AG04450 (cell line): ENCODE measurements around the gene CAMTA2. TPM values are rescaled to one million over a fixed set of nuclear protein-coding genes. Genes with fewer than 3 reads are reported as not detected.

Experiments
- CTCF ChIA-PET: fragments of 300-600, 350-600 bp; formaldehyde crosslinking; extraction: SDS; loops from one replicate; lab custom pipeline; 2022; ENCODE audit warnings: antibody characterized with exemption, inconsistent platforms; lab: Charles Lee
- POLR2A ChIA-PET: fragments of 350-600 bp; formaldehyde crosslinking; extraction: SDS; loops from one replicate; lab custom pipeline; 2021; ENCODE audit warnings: antibody characterized with exemption, inconsistent platforms; lab: Yijun Ruan, JAX
- DNase-seq: peaks from one replicate; pipeline ENCODE4 v3.0.0-alpha.2; 2011; ENCODE audit warnings: low read depth, low spot score
- H3K27ac ChIP-seq: one replicate; pipeline ENCODE4 v1.5.1; 2012; ENCODE audit warnings: low read depth, low read length, control low read depth
- H3K27me3 ChIP-seq: one replicate; pipeline ENCODE4 v1.6.0; 2012; ENCODE audit warnings: low read length; ENCODE audit not compliant: control insufficient read depth, insufficient read depth
- H3K4me3 ChIP-seq: 2 replicates; pipeline ENCODE4 v1.5.1; 2011; ENCODE audit warnings: mild to moderate bottlenecking, low read depth, low read length, control low read depth
- H3K9me3 ChIP-seq: 2 replicates; pipeline ENCODE4 v1.5.1; 2012; ENCODE audit warnings: low read length; ENCODE audit not compliant: control insufficient read depth, insufficient read depth
- CTCF ChIP-seq: IDR thresholded peaks from 2 replicates; pipeline ENCODE4 v1.5.1; 2011; ENCODE audit warnings: low read depth, low read length, control low read depth, inconsistent platforms
- polyA plus RNA-seq: library from polyadenylated mRNA; depleted of rRNA; stranded (reverse); fragments of >200 nt; gene quantifications from 2 replicates; pipeline ENCODE4 v1.2.3, GENCODE V29; 2011

The CAMTA2 gene
- polyA plus RNA-seq, 1 experiment, result 18.0 TPM

GRCh38 chr17:5019475-5019956, 32.0 kb upstream of the CAMTA2 start:
- POLR2A ChIA-PET, result interaction anchor here (0.5 to 0.6 kb wide), 2 partner anchors 48 to 1353 kb away, joined by 4 to 8 read pairs; no protein-coding TSS in a partner anchor
- CTCF ChIA-PET, result no interaction called here
- no peak overlapping the region for H3K27ac ChIP-seq
- H3K4me3 ChIP-seq, result no peak overlapping the region
- H3K9me3 ChIP-seq, result no peaks in the 10 kb centered on the region; the same call in 1 of the 2 replicates
- no peaks in the 10 kb centered on the region for H3K27me3 ChIP-seq
- no peak for DNase-seq
- peak; percentile 14; the same call in 1 of the 2 replicates for TF ChIP-seq CTCF

- Histone ChIP-seq H3K4me3 (no peak overlapping the region), H3K9me3 (no peaks in the 10 kb centered on the region; the same call in 1 of the 2 replicates), H3K27ac (no peak overlapping the region), H3K27me3 (no peaks in the 10 kb centered on the region)
- ChIA-PET POLR2A (no interaction called here), CTCF (no interaction called here)
- no peak for DNase-seq
- TF ChIP-seq CTCF, result no peak
Observed at GRCh38 chr17:5014357-5014756, 26.9 kb upstream of the CAMTA2 start.

- Histone ChIP-seq H3K27me3 (no peaks in the 10 kb centered on the region), H3K27ac (no peak overlapping the region), H3K4me3 (no peak overlapping the region), H3K9me3 (no peaks in the 10 kb centered on the region; the same call in 1 of the 2 replicates)
- CTCF ChIA-PET, result no interaction called here
- POLR2A ChIA-PET, result interaction anchor here (0.7 kb wide), 1 partner anchor 30 kb away, joined by 3 read pairs; no protein-coding TSS in a partner anchor
- no peak for DNase-seq
- TF ChIP-seq CTCF, result no peak
Observed at GRCh38 chr17:5011928-5012327, 24.5 kb upstream of the CAMTA2 start.

GRCh38 chr17:5003214-5003867, 15.9 kb upstream of the CAMTA2 start:
- Histone ChIP-seq H3K27ac (no peak overlapping the region), H3K27me3 (no peaks in the 10 kb centered on the region), H3K9me3 (no peaks in the 10 kb centered on the region; the same call in 1 of the 2 replicates), H3K4me3 (no peak overlapping the region)
- no peak for DNase-seq
- TF ChIP-seq CTCF, result no peak
- POLR2A ChIA-PET, result no interaction called here
- CTCF ChIA-PET, result no interaction called here

- Histone ChIP-seq H3K9me3 (no peaks in the 10 kb centered on the region; the same call in 1 of the 2 replicates), H3K27me3 (no peaks in the 10 kb centered on the region), H3K4me3 (no peak overlapping the region), H3K27ac (no peak overlapping the region)
- no peak for DNase-seq
- POLR2A ChIA-PET, result no interaction called here
- no peak for TF ChIP-seq CTCF
- CTCF ChIA-PET, result no interaction called here
Observed at GRCh38 chr17:5002121-5002788, 14.8 kb upstream of the CAMTA2 start.
